Mesenteric fat pad (tissue), 1 donor: ENCODE measurements around the gene CHAC2. TPM values are rescaled to one million over a fixed set of nuclear protein-coding genes. Genes with fewer than 3 reads are reported as not detected.
"Not testable (repeated sequence)": the region's sequence is repeated elsewhere in the genome, so short reads cannot be mapped to it uniquely, and the experiment has no call there.

Experiments used
- DNase-seq: peaks from one replicate; pipeline ENCODE4 v3.0.0-alpha.2; 2020; ENCODE audit warnings: low spot score
- long read RNA-seq: library from polyadenylated mRNA; unstranded; transcript quantifications from one replicate; pipeline ENCODE4 v2.0.0, GENCODE V29; 2020
- total RNA-seq: library from RNA; stranded (reverse); fragmentation: NEBNext Ultra II Directional; extraction: Animal tissue kit (Norgen Biotek cat#: 25700); gene quantifications from one replicate; pipeline ENCODE4 v1.2.1, GENCODE V29; 2021
- donor health status: DM: yes; HTN: yes; CAD: no.

CHAC2 gene
- 7.1 TPM for total RNA-seq
- long read RNA-seq, transcript CHAC2-201 (3 exons, 1,321 nt): major isoform, 12 of 32 reads
- long read RNA-seq, partial matches to known transcripts: 0 of 32 reads
- long read RNA-seq, other reads (novel, unspliced or antisense): 20 of 32 reads

GRCh38 chr2:53767405-53768241 is at the start of gene CHAC2:
TSS of gene CHAC2 (plus strand) at chr2:53767804. CDS start at chr2:53767887, 83 bp downstream.
- DNase-seq: peak; percentile 94

- DNase-seq: not testable (repeated sequence)
These were observed 46.7 kb upstream of the CHAC2 start for GRCh38 chr2:53720944-53721343.

- DNase-seq: no peak
These were observed 43.1 kb upstream of the CHAC2 start for GRCh38 chr2:53724536-53724935.

GRCh38 chr2:53725662-53726061 is 41.9 kb upstream of the CHAC2 start:
- no peak for DNase-seq

GRCh38 chr2:53727921-53728320 is 39.7 kb upstream of the CHAC2 start:
- DNase-seq: no peak

GRCh38 chr2:53729143-53729762 is 38.4 kb upstream of the CHAC2 start:
- no peak for DNase-seq

- no peak for DNase-seq
These were observed 30.5 kb upstream of the CHAC2 start for GRCh38 chr2:53737091-53737490.

- no peak for DNase-seq
These were observed 28.6 kb upstream of the CHAC2 start for GRCh38 chr2:53739032-53739431.

- no peak for DNase-seq
These were observed 27.4 kb upstream of the CHAC2 start for GRCh38 chr2:53740170-53740569.

GRCh38 chr2:53744395-53745065 is 23.1 kb upstream of the CHAC2 start:
- no peak for DNase-seq

GRCh38 chr2:53750041-53750768 is 17.4 kb upstream of the CHAC2 start:
- DNase-seq: no peak

GRCh38 chr2:53751728-53752127 is 15.9 kb upstream of the CHAC2 start:
- no peak for DNase-seq

- DNase-seq: no peak
These were observed 15.2 kb upstream of the CHAC2 start for GRCh38 chr2:53752385-53752784.

GRCh38 chr2:53753041-53753440 is 14.6 kb upstream of the CHAC2 start:
- DNase-seq: no peak

GRCh38 chr2:53755121-53755520 is 12.5 kb upstream of the CHAC2 start:
- DNase-seq: no peak

GRCh38 chr2:53756644-53757043 is 11.0 kb upstream of the CHAC2 start:
- no peak for DNase-seq

GRCh38 chr2:53757206-53757605 is 10.4 kb upstream of the CHAC2 start:
- not testable (repeated sequence) for DNase-seq

- no peak for DNase-seq
These were observed 1.8 kb upstream of the CHAC2 start for GRCh38 chr2:53765767-53766166.

GRCh38 chr2:53768242-53768542 is 588 bp downstream of the CHAC2 start:
- no peak for DNase-seq

- DNase-seq: no peak
These were observed 1.8 kb downstream of the CHAC2 start for GRCh38 chr2:53769318-53769945.

- no peak for DNase-seq
These were observed 2.7 kb downstream of the CHAC2 start for GRCh38 chr2:53770264-53770663.
